ENCODE results near the gene AMPD3.
A peak's percentile ranks its signal among the peaks of the same experiment; 100 is the strongest.

The AMPD3 gene

DNA sequence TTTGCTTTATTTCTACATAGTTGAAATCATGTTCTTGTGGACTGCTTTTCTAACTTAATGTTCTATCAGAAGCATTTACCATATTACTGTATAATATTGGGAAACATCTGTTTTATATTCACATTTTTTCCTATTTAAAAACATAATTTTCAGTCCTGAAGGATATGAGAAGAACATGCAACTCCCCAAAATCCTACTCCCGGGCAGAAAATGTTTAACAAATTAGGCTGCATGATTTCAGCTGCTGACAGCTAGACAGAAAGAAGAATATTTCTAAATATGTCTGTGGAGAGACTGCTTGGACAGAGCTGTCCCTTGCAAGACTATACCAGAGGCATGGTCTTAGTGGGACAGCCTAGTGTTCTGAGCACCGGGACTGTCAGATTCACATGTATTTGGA, 15.7 kb upstream of the AMPD3 start:
- DNase-seq = no peak

DNA sequence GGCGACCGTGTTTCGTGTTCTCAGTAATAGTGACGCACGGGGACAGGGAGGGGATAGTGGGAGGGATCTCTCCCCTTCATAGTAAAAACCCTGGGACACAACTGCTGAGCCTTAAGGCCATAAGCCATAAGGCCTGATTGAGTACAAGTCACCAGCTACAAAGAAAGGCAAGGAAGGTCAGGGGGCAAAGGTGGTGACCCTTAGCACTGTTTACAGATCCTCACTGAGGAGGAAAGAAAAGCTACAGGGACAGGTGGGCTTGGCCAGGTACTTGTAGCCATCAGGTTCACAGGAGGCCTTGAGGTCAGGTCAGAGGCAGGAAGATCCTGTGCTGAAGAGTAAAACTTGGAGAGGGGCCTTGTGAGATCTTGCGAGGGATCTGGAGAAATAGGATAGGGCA, 15.1 kb upstream of the AMPD3 start:
- no peak for DNase-seq

DNA sequence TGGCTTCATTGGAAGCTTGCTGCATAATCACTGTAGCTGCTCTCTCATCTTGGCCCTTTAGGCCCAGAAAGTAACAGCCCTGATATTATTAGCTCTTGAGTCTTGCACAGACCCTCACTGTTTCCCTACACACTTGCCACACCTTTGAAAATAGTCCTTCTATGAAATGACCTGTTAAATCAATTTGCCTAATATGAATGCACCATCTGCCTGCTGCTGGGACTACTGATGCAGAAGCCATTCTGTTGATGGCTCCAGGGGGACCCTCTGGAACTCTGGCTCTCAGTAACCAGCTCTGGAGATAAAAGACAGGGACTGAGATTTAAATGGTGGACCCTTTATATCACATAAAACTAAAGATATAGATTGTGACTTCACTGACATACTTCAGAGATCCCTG, 14.7 kb upstream of the AMPD3 start:
- no peak for DNase-seq

DNA sequence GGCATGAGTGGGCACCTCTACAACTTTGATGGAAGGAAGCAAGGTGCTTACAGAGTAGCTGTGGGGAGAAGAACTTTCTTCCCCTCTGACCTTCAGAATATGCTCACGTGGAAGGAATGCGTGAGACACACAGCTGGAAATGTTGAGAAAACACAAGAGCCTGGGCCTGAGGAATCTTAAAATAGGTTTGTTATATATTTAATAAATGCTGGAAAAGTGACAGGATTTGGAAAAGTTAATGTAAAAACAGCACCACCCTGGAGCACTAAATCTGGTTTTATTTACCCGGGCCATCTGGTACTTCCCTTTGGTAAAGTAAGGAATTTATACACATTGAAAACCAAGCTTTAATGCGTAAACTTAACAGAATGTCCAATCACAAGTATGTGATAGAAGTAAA, 14.0 kb upstream of the AMPD3 start:
- DNase-seq = no peak

DNA sequence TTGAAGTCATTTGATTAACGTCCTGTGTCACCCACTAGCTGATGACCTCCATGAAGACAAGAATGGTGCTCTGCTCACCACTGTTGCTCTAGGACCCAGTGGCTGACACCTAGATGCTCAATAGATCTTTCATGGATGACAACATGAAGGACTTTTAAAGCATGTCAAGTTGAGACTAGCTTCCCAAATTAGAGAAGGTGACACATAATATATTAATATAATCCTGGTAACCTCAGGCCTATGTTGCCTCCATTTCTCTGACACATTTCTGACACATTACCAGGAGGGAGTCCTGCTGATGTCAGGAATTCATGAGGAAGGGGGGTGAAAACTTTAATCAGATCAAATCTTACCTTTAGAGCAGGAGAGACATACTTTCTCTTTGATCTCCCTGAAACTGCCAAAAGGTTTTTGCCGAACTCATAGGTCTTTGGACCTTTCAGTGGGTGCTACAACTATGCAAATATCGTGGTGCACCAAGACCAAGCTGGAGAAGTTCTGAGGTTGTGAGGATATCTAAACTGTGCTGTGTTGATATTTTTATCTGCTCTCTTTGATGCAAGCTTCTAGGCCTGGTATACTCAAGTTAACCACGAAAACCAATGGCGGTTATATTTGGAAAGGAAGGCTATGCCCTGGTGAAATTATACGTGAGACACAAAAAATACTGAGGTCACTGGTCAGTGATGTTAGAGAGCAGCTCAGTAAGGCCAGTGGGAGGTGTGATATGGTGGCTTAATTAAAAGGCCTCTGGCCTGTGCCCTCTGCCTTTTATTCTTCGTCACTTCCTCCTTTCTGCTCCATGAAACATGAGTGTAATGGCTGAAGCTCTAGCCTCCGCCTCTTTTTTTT, 13.2 kb upstream of the AMPD3 start:
- DNase-seq = no peak

DNA sequence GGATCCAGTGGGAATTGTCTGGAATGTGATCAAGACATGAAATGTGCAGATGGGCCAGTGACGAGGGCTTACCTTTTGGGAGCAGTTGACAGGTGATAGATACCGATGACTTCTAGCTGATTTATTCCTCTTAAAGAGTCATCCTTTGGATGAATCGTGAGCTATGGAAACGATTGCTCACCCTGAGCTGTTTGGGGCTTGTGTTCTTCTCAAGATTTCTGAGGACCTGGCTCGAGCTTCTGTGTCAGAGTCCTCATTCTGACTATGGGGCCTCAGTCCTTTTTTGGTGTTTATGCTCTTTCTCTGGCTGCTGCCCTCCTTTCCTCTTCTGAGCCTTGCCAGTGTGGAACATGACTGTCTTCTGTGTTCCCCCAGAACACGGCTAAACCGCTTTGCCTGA, 11.9 kb upstream of the AMPD3 start:
- DNase-seq = no peak

DNA sequence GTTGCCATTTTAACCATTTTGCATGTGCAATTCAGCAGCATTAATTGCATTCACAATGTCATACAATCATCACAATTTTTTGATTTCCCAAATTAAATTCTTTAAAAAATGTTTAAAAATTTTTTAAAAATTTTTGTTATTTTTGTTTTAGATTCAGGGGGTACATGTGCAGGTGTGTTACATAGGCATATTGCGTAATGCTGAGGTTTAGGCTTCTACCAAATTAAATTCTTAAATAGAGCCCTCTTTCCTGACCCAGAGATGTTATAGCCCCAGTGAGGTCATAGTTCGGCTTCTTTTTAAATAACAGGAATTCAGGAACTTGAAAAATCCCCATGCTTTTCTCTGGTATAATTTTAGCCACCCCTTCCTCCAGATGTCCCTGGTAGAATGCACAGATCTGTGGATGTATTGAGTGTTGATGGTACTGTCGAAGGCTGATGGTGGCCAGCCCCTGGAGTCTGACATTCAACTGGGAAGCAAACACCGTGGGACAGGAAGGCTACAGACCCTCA, 11.3 kb upstream of the AMPD3 start:
- DNase-seq = no peak

DNA sequence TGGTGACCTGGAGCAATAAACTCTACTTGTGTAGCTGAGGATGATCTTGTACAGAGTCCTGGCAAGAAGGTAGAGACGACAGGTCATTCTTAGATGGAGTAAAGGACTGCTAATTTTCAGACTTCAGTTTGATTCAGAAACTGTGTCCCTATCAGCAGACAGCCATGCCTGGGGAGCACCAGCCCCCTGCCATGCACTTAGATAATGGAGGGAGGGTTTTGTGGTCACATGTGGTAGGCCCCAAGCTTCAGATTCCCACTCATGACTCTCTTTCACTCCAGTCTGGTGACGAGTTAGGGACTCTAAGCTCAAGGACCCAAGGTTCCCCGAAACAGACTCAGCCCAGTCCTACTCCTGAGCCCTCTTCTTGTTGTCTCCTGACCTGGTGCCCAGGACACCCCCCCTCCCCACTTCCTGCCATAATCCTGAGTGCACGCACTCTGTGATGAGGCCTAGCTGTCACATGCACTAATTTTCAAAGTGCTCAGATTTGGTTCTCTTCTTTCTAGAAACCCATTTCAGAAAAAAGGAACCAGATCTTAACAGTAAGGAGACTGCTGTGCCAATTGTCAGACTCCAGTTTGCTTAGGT, 10.2 kb upstream of the AMPD3 start:
- no peak for DNase-seq

DNA sequence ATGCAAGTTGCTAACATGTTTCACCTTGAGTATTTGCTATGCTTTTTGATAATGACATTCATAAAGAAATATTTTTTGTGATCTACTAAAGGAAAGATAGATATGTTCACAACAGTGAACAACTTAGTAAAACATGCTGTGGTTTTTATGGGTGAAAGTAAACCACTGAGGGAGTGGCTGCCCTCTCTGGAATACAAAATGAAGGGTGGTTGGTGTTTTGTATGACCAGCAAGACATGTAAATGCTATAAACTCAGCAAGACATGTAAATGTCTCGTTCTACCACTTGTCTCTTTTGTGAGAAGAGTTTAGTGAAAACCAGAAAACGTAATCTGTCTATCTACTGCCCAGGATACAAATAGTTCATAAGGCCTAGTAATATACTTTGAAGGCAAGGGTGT, 7.6 kb upstream of the AMPD3 start:
- no peak for DNase-seq

DNA sequence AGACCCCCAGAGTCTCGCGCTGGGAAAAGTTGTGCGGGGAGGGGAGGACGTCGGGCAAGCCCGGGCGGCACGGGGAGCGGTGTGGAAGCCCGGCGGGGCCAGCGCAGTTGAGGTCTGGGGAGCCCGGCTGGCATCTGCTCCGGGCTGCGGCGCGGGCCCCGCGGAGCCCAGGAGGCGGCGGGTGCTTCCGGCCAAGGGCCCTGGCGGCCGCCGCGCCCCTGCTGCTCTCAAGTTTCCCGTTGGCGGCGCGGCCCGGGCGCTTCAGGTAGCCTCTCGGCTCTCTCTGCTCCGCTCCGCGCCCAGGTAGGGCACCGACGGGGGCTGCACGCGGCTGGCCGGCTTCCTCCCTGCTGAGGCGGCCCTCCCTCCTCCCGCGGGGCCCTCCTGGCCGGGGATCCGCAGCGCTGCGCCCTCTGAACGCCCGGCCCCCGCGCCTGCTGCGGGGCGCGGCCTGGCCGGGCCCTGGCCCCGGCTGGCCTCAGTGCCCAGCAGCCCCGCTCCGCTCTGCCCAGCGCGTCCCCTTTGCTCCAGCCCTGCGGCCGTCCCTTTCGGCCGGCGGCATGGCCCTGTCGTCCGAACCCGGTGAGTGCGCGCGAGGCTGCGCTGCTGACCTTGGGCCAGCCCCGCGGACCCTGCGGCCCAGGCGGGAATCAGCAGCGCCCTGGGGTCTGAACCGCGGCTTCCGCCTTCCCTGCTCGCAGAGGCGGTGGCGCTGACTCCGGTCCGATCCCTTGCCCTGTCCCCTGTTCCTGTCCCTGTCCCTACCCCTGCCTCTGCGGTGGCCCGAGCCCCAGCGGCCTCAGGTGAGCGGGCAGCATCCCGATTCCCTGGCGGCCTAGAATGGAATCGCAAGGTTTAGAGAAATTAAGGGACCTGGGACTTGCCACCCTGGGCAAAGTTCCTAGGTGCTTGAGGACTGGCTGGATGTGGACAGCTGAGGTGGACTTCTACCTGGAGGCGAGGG, 4.3 kb upstream of the AMPD3 start:
- no peak for DNase-seq

DNA sequence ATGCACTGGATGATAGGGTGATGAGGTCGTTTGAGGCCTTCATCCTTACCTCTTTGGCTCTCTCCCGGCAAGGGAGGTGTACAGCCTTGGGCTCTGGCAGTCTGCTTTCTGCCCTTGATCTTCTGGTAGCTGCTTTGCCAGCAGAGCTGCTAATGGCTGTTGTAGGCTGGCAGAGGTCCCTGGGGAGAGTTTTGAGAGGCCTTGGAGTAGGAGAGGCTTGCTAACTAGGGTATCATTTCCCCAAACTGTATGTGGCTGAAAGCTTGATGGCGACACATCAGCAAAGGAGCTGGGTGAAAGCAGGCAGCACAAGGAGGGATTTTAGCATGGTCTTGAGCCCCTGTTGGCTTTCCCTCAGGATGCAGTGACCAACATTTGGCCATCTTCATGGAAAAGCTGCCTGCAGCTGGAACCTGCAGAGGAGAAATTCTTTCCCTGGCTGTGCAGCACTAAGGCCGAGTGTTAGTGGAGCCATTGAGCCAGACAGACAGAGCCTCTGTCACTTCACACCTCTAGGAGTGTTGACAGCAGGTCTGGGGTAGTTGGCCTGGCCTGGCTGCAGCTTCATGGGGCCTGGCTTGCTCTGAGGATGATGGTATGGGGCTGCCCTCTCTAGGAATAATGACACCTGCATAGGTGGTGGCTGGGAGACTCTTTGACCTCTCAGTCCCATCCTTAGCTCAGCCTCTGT, 3.5 kb upstream of the AMPD3 start:
- DNase-seq = no peak

DNA sequence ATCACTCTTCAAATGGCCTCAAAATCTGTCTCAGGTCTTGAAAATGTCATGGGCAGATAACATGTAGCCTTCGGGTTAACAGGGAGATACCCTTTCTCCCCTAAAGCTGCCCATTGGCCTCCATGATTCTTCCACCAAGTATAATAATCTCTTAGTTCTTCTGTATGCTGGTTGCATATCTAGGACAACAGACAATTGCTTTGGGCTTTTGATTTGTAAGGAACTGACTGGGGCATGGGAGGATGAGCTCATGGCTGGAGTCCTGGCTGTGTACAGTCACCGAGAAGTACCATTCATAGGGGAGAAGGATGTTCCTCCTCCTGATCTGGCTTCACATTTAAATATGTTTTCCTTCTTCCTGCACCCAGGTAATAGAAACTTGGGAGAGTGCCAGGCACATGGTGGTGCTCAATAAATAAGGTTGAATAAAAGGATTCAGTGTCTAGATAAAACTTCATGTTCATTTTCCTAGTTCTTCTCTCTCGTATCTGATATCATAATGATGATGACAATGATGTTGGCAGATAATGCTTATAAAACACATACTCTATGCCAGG, 2.8 kb upstream of the AMPD3 start:
- DNase-seq = no peak

DNA sequence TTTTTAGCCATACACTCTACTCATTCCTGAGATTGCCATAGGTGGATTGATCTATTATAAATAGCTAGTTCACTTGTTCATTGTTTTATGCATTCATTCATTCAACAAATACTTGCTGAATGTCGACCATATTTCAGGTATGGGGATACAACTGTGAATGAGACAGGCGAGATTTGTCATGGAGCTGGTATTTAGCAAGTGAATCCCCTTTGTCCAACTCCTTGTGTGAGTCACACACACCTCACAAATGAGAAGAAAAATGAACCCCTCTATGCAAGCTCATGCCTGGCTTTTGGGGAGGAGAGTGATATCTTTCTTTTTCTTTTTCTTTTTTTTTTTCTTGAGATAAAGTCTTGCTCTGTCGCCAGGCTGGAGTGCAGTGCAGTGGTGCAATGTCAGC, 1.8 kb upstream of the AMPD3 start:
- no peak for DNase-seq

DNA sequence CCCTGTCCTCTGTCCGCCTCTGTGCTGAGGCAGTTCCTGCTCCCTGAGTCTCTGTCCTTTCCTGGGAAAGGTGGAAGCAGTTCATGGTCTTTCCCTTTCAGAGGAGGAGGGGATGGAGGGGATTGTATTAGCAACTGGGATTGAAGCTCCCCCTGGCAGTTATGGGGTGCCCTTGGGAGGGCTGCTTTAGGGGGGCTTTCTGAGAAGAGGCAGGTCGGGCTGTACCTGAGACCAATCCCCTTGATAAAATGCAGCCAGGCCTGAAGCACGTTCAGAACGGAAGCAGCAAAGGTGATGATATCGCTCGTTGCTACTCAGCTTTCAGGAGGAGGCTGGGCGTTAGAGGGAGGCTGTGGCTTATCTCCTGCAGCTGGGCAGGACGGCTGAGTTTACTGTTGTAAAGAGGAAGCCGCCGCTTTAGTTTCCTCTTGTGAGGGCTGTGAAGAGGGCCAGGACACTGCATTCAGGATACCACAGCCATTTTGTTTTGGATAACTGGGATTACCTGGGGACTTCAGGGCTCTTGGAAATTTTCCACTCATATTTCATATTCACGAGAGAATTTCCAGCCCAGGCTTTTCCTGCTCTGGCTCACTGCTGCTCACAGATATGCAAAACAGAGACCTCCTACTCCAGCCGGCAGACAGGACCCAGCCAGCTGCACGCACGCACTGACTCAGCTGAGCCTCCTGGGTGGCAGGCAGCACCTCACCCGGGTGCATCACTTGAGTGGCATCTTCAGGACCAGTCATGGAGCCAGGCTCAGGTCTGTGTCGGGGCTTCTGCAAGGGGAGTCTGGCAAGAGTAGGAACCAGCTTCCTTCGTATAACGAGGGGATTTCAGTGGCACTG, 798 bp downstream of the AMPD3 start:
- DNase-seq = peak; percentile 73

DNA sequence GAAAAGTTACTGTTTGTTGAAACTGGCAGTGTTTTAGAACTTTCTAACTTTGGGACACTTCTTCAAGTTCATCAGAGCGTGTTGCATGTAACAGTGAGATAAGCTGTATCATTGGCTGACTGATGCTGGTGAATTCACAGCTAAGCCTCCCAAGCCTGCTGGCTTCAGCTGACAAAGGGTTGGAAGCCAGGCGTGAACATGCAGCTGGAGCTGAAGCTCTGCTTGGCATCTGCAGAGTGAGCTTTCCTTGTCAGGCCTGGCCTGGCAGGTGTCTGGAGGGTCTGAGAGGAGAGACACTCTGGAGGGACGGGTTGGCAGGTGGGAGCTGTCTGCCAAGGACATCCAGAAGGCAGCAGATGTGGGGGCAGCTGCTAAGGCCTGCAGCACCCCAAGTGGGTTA, 1.5 kb downstream of the AMPD3 start:
- DNase-seq = peak; percentile 73

DNA sequence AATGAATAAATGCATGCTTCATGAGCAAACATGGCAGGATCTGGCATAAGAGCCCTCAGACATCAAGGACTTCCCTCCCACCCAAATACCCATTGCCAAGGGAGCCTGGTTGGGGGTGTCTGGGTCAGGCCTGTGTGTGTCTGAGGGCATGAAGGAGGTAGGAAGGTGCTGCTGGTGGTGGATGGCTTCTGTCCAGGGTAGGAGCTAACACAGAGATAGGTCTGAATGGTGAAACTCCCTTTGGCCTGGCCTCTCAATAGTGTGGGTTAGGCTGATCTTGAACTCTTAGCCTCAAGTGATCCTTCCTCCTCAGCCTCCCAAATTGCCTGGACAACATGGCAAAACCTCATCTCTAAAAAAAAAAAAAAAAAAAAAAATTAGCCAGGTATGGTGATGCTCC, 2.8 kb downstream of the AMPD3 start:
- no peak for DNase-seq

DNA sequence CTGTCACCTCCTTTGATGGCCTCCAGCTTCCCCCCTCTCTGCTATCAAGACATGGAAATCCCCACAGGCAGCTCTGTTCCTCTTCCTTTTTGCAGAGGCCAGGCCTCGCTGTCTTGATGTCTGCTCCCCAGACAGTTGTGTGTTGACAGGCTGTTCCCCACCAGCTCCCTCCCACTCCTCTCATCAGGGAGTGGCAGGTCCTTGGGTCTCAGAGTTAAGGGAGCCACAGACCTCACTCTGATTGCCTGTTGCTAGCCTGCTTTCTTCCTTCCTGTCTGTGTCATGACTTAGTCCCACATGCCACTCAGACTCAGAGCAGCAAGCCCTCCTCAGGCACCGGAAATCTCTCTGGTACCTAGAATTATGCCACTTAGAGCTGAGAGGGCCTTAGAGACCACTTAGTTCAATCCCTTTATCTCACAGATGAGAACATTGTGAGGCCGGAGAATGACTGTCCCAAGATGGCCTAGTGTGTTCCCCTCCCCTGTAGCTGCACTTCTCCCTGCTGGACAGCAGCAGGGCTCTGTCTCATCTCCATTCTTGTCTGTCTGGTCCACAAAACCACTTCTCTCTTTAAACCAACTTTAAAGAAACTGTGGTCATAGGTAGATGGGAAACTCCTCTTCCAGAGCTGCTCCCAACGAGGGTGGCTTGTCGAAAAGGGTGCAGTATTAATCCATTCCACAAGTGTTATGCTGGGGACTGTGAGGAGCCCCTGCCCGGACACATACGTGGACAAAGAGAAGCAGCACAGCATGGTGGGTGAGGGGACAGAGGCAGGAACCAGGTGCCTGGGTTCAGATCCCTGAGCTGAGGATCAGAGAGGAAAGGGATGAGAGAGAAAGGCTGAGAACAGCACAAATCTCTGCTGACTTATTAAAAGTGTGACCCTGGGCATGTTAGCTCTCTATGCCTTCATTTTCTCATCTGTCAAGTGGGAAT, 4.2 kb downstream of the AMPD3 start:
- DNase-seq = no peak

DNA sequence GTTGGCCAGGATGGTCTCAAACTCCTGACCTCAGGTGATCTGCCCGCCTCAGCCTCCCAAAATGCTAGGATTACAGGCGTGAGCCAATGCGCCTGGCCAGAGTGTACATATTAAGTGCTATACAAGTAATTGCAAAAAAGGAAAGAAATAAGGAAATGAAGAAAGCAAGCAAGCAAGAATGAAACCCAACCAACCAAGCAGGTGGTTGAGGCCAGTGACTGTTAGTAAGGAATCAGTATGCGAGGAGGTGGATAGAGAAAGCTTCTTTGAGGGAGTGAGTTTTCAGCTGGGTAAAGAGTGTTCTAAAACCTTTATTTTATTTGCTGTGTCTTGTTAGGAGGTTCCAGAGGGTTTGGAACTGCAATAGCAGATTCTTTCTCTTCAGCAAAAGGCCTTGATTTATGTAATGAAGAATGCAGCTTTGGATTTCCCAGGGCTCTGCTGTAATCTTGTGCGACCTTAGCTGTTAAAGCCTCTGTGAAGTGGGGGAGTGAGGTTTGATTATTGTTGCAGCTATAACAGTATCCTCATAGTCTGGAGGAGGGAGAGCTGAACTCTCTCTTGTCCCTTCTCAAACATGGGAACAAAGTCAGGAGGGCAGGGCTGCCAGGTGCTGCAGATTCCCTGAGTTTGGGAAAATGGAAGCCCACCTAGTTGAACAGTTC, 5.7 kb downstream of the AMPD3 start:
- DNase-seq = no peak

DNA sequence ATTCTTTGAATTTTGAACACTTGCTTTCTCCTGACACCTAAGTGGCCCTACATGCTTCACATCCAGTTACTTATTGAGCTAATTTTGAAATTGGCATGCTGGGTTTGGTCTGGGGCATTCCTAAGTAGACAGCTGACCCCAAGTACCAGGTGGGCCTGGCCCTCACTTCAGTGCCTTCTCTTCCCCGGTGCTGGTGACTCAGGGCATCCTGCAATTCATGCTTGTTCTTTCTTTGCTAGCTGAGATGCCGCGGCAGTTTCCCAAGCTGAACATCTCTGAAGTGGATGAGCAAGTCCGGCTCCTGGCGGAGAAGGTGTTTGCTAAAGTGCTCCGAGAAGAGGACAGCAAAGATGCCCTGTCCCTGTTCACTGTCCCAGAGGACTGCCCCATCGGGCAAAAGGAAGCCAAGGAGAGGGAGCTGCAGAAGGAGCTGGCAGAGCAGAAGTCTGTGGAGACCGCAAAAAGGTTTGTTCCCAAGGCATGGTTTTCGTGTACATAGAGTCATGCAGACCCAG, 6.3 kb downstream of the AMPD3 start:
- no peak for DNase-seq

Measured in NCI-H1105 treated with DMSO at 0.1 percent for 48 hours (cell line).